Thyroid gland (tissue), 4 donors: ENCODE results near the gene CPVL.

Experiments
- CTCF ChIP-seq, 6 experiments: fragments of 200-600 bp in 3 of 6; fragments of 450-650 bp in 3 of 6; sonication (generic) in 3 of 6; IDR thresholded peaks; one replicate each; pipeline ENCODE4 v1.5.1; 2016 to 2019; ENCODE audit warnings: antibody characterized with exemption in 6 of 6, mild to moderate bottlenecking in 2 of 6, inconsistent platforms in 1 of 6, moderate library complexity in 1 of 6
- POLR2A ChIP-seq, 2 donors: fragments of 450-650 bp; IDR thresholded peaks; one replicate each; pipeline ENCODE4 v1.6.1; 2017; ENCODE audit warnings: antibody characterized with exemption in 2 of 2, mild to moderate bottlenecking in 2 of 2, moderate library complexity in 1 of 2

GRCh38 chr7:28988091-28988490 lies 158.2 kb downstream of the CPVL start:
- TF ChIP-seq CTCF (IDR thresholded peaks at IDR 0.05) (no peak), POLR2A (IDR thresholded peaks at IDR 0.05) (no peak)
